GM19193 (cell line): ENCODE measurements around the gene MYO7A.

Experiments
- POLR2A ChIP-seq: IDR thresholded peaks from 4 replicates; pipeline ENCODE4 v1.6.1; 2011; ENCODE audit not compliant: insufficient read depth, insufficient read length; ENCODE audit errors: extremely low read depth

MYO7A gene

DNA sequence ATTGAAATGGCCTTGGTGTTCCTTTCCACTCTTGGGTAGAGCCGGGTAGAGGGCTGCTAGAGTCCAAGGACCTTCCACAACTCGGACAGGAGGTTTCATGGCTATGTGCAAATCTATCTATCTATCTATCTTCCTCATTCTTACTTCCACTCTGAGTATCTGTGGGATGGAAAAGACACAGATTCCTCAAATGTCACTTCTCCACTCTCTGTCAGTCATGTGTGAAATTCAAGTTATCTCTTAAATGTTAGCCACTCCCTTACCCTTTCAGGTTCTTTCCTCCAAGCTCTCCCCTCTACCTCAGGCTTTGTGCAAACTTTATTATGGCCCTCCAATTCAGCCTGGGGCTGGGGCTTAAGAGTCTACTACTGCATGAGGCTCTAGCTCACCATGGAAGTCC, 89.1 kb downstream of the MYO7A start:
- no peak for TF ChIP-seq POLR2A

GRCh38 chr11:77223797-77224196, 95.8 kb downstream of the MYO7A start:
- no peak for TF ChIP-seq POLR2A

- TF ChIP-seq POLR2A, result no peak
Measured at GRCh38 chr11:77230878-77231605, 103.0 kb downstream of the MYO7A start.

DNA sequence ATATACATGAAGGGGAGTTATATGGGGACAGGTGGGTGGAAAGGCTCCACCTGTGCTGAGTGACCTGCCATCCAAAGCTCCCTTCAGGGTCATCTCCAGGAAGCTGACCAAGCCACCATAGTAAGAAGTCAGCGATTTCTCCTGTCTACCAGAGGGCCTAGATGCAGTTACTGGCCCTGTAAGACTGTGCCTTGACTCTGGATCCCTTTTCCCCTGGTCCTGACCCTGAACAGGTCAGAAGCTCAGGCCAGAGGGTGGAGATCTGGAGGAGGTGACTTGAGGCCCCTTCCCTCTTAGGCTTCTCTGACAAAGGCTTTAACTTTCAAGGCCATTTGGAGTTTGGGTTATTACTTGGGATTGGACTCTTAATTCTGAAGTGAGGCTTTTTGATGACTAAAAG, 103.8 kb downstream of the MYO7A start:
- TF ChIP-seq POLR2A, result no peak

DNA sequence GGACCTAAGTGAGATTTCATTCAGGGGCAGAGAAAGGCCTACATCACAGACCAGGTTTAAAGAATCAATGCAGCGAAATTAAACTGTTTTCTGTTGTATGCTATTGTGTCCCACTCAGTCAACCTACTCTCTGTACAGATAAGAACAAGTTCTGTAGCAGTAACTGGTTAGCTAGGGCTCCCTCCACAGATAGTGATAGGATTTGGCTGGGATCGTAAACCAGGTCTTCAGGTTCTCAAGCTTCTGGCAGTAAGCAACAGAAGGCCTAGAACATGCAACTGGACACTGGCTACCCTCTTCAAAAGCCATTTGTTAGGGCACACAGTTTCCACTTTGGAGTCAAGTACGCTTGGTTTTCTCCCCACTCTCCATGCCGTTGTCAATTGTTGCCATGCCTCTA, 104.2 kb downstream of the MYO7A start:
- no peak for TF ChIP-seq POLR2A

DNA sequence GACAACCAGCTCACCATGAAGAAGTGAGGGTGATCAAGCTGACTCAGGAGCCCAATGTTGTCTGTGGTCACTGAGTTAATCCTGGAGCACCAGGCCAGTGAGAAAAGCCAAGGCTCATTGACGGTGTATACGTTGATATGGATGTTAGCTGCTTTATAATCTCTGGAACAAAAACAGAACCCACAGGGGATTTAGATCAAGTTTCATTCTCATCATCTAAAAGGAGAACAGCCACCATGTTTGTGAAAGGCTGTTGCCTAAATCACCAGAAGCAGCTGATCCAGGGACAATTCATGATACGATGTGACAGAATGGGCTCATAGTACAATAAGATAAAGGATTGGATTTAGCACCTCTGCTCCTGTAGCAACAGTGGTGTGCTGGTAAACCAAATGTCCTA, 105.0 kb downstream of the MYO7A start:
- TF ChIP-seq POLR2A, result no peak

- no peak for TF ChIP-seq POLR2A
Measured at GRCh38 chr11:77236901-77237300, 108.9 kb downstream of the MYO7A start.

- no peak for TF ChIP-seq POLR2A
Measured at GRCh38 chr11:77244277-77245027, 116.4 kb downstream of the MYO7A start.

DNA sequence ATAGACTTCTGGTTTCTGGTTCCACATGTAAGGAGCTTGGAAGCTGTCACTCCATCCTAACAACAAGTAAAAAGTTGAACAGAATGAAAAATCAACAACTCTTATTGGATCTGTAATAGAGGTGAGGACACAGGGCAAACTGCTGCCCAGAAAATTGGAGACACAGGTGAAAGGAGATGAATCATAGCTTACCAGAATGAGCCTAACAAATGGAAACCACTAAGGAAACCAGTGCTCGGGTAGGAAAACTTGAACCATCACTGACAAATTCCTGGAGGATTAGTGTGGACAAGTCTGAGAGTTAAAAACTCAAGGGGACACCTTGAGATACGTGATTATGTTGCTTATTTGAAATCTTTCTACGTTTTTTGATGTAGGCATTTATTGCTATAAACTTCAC, 121.4 kb downstream of the MYO7A start:
- TF ChIP-seq POLR2A, result no peak

DNA sequence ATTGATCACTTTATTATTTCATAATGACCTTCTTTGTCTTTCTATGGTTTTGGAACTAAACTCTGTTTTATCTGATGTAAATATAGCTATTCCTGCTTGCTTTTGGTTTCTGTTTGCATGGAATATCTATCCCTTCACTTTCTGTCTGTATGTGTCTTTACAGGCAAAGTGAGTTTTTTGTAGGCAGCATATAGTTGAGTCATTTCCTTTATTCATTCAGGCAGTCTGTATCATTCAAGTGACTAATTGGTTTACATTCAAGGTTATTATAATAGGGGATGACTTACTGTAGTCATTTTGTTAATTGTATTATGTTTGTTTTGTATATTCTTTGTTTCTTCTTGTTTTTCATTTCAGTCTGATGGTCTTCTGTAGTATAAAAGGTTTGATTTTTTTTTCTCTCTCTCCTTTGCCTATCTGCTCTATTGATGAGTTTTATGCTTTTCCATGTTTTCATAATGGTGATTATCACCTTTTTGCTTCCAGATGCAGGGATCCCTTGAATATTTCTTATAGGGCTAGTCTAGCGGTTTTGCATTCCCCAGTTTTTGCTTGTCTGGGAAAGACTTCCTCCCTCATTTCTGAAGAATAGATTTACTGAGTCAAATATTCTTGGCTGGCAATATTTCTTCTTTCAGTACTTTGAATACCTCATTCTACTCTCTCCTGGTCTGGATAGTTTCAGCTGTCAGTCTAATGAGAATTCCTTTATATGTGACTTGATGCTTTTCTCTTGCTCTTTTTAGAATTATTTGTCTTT, 123.0 kb downstream of the MYO7A start:
- no peak for TF ChIP-seq POLR2A

DNA sequence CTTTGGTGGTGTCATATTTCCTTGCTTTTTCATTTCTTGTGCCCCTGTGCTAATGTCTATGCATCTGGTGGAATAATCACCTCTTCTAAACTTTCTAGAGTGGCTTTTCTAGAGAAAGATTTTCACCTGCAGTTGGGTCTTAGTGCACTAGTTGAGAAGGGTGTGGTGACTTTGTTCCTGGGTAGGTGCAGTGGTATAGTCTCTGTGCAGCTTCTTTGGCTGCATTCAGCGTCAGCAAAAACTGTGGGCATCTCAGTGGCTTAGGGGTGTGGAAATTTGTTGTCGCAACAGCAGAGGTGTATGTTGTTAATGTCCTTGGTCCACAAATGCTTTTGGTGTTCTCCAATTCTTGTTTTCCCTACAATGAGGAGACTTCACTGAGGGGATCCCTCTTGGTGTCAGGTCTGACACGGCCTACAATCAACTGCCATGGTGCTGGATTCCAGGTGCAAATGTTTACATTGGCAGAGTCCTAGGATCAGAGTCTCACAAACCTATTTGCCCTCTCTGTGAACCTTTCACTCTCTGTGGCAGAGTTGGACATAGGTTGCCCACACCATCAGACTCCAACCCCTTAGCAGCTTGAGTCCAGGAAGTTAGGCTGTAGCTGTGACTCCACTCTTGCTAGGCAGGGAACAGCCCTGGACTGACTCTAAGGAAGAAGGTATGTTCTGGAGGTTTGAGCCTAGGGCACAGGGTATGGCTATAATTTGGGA, 124.7 kb downstream of the MYO7A start:
- TF ChIP-seq POLR2A, result no peak

GRCh38 chr11:77253690-77254089, 125.6 kb downstream of the MYO7A start:
- TF ChIP-seq POLR2A, result no peak

GRCh38 chr11:77259641-77260040, 131.6 kb downstream of the MYO7A start:
- TF ChIP-seq POLR2A, result no peak

GRCh38 chr11:77262803-77263202, 134.8 kb downstream of the MYO7A start:
- no peak for TF ChIP-seq POLR2A
